KBM-7 (cell line): ENCODE measurements around the gene PGBD2.
"Not testable (repeated sequence)": the region's sequence is repeated elsewhere in the genome, so short reads cannot be mapped to it uniquely, and the experiment has no call there.

Source experiments
- DNase-seq: peaks from one replicate; pipeline ENCODE4 v3.0.0-alpha.2; 2015
- in situ Hi-C: fragments of 300-500 bp; cut with MboI; formaldehyde crosslinking; loops from 2 replicates; pipeline ENCODE4 v1.14.3; 2020; ENCODE audit warnings: low sequenced_read_pairs, low pct_unique_long_range_greater_than_20kb, mixed read lengths

PGBD2 gene

GRCh38 chr1:248906009-248906752 lies at the start of gene PGBD2:
PGBD2 (plus strand) TSS chr1:248906235; CDS start chr1:248913863, 7,628 bp downstream.
- in situ Hi-C loops: no loop called here

GRCh38 chr1:248857201-248857600 lies 48.8 kb upstream of the PGBD2 start:
- in situ Hi-C loops: no loop called here
- DNase-seq: no peak

More at GRCh38 chr1:248906009-248906752, at the start of gene PGBD2:
- DNase-seq: peak; percentile 94

GRCh38 chr1:248857749-248858095 lies 48.3 kb upstream of the PGBD2 start:
- in situ Hi-C loops: no loop called here
- no peak for DNase-seq

- DNase-seq: peak; percentile 77
Measured at GRCh38 chr1:248858096-248858890, 47.7 kb upstream of the PGBD2 start.

GRCh38 chr1:248858891-248859889 lies 46.8 kb upstream of the PGBD2 start, which contains the start of gene ZNF692:
ZNF692 (minus strand) TSS chr1:248859085; CDS start chr1:248858309, 776 bp downstream.
- in situ Hi-C loops: no loop called here

More at GRCh38 chr1:248858096-248858890, 47.7 kb upstream of the PGBD2 start:
- in situ Hi-C loops: no loop called here

GRCh38 chr1:248860007-248860406 lies 46.0 kb upstream of the PGBD2 start:
- in situ Hi-C loops: no loop called here
- DNase-seq: no peak

More at GRCh38 chr1:248858891-248859889, 46.8 kb upstream of the PGBD2 start, which contains the start of gene ZNF692:
- peak; percentile 97 for DNase-seq

- in situ Hi-C loops: no loop called here
- no peak for DNase-seq
Measured at GRCh38 chr1:248861616-248862015, 44.4 kb upstream of the PGBD2 start.

- in situ Hi-C loops: no loop called here
- no peak for DNase-seq
Measured at GRCh38 chr1:248862695-248862997, 43.4 kb upstream of the PGBD2 start.

GRCh38 chr1:248862998-248863881 lies 42.8 kb upstream of the PGBD2 start:
- DNase-seq: no peak
- in situ Hi-C loops: no loop called here

- in situ Hi-C loops: no loop called here
Measured at GRCh38 chr1:248871837-248872401, 34.1 kb upstream of the PGBD2 start.

GRCh38 chr1:248872752-248873408 lies 33.2 kb upstream of the PGBD2 start:
- in situ Hi-C loops: no loop called here
- DNase-seq: peak; percentile 83

More at GRCh38 chr1:248871837-248872401, 34.1 kb upstream of the PGBD2 start:
- DNase-seq: no peak

- in situ Hi-C loops: no loop called here
- DNase-seq: peak; percentile 99
Measured at GRCh38 chr1:248873409-248873992, 32.5 kb upstream of the PGBD2 start.

- in situ Hi-C loops: no loop called here
- peak; percentile 97 for DNase-seq
Measured at GRCh38 chr1:248873993-248874533, 32.0 kb upstream of the PGBD2 start.

GRCh38 chr1:248881261-248881660 lies 24.8 kb upstream of the PGBD2 start:
- no peak for DNase-seq
- in situ Hi-C loops: no loop called here

- in situ Hi-C loops: not testable (repeated sequence)
Measured at GRCh38 chr1:248882427-248882826, 23.6 kb upstream of the PGBD2 start.

GRCh38 chr1:248884632-248885295 lies 21.3 kb upstream of the PGBD2 start:
- no peak for DNase-seq
- in situ Hi-C loops: no loop called here

More at GRCh38 chr1:248882427-248882826, 23.6 kb upstream of the PGBD2 start:
- DNase-seq: not testable (repeated sequence)
